ENCODE results near the gene RDX.

The RDX gene

DNA sequence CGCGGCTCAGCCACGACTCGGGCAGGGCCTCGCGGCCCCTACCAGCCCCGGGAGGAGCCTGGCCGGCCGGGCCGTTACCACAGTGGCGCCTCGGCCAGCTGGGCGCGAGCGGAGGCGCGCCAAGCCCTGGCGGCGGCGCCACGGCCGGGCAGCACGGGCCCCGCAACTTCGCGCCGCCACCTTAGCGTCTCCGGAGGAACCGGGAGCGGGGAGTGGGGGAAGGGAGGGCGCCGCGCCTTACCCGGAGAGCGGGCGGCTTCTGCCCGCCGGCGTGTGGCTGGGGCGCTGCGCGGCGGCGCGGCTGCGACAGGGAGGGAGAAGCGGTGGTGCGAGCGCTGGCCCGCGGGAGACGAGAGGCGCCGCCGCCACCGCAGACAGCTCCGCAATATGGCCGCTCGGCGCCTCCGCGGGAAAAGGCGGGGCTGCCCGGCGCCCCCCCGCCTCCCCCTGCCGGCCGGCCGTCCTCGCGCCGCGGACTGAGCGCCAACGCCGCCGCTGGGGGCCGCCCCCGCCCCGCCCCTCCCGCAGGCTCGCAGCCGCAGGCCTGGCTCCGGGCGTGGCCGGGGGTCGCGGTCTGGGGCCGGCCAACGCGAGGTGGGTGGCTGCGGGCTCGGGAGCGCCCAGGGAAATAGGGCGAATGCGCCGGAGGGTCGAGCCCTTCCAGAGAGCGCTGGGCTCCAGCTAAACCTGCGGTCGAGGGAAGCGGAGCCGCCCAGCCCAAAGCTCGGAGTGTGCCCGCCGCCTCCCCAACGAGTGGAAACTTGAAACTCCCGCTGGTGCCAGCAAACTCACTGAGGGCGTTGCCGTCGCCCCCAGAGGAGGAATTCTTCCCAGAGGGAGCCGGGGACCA is at the start of gene RDX:
RDX (minus strand) TSS at position 389 of the 850 bp plus-strand sequence. CDS start 16,922 bp downstream, outside the sequence.
- TF ChIP-seq CTCF (conservative IDR thresholded peaks at IDR 0.05; ENCODE audit: low read depth), result no peak
- peak within 1 kb of the TSS; percentile 99 for H3K27ac ChIP-seq
- CTCF ChIA-PET, result interaction anchor here (0.9 kb wide), 1 partner anchor 10 kb away, joined by 3 read pairs; no protein-coding TSS in a partner anchor
- POLR2A ChIA-PET (ENCODE audit: low non-redundant PET), result interaction anchor here (1.0 kb wide), 1 partner anchor 9 kb away, joined by 3 read pairs; no protein-coding TSS in a partner anchor
- peak; percentile 86 for DNase-seq (ENCODE audit: low spot score)

DNA sequence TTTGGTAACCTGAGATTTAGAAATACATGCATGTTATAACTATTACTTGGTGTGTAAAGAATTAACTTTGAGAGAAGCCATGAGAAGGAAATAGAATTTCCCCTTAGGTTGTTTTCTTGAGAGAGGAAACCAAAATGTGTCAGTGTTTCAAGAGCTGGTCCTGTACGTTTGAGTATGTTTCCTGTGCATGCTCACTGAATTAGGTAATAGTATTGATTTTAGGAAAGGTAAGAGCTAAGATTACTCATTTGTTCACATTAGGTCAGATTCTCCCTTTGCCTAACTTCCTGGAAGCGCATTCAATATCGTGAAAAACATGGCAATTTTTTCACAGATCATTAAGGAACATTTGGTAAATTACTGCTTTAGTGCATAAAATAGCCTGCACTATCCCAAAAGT is 49.3 kb upstream of the RDX start:
- ChIA-PET POLR2A (ENCODE audit: low non-redundant PET) (no interaction called here), CTCF (no interaction called here)
- H3K27ac ChIP-seq, result no peak overlapping the region
- DNase-seq (ENCODE audit: low spot score), result no peak
- no peak for TF ChIP-seq CTCF (conservative IDR thresholded peaks at IDR 0.05; ENCODE audit: low read depth)

DNA sequence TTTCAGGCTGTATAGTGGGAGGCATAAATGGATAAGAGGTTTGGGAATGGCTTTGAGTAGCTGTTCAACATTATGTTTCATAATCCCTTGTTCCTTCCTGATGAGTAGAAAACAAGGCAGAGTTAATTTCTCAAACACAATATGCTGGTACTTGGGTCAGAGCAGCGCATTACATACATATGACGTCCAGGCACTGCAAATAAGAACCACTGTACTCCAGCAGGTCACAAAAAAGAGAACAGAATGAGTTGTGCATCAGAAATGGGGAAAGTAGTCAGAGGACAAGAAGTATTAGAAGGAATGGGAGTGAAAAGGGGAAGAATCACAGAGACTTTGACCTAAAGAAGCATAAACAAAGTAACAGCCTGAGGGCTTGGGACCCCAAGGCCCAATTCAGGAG is 44.0 kb upstream of the RDX start:
- no peak overlapping the region for H3K27ac ChIP-seq
- no peak for DNase-seq (ENCODE audit: low spot score)
- CTCF ChIA-PET, result no interaction called here
- POLR2A ChIA-PET (ENCODE audit: low non-redundant PET), result no interaction called here
- TF ChIP-seq CTCF (conservative IDR thresholded peaks at IDR 0.05; ENCODE audit: low read depth), result no peak

- TF ChIP-seq CTCF (conservative IDR thresholded peaks at IDR 0.05; ENCODE audit: low read depth), result no peak
- ChIA-PET CTCF (no interaction called here), POLR2A (ENCODE audit: low non-redundant PET) (no interaction called here)
Measured at GRCh38 chr11:110339456-110340250, 43.2 kb upstream of the RDX start.

DNA sequence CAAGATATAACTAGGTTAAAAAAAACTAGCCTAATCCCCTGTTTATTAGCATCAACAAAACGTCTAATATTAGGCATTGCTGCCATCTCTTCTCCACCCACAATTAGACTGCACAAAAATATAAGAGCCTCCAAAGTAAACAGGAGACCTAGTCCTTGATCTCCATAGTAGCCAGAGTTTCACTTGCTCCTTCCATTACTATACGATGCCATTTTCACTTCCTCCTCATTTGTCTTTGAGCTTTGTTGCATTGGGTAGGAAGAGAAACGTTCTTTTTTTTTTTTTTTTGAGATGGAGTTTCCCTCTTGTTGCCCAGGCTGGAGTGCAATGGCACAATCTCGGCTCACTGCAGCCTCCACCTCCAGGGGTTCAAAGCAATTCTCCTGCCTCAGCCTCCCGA is 42.3 kb upstream of the RDX start:
- TF ChIP-seq CTCF (conservative IDR thresholded peaks at IDR 0.05; ENCODE audit: low read depth), result no peak
- ChIA-PET POLR2A (ENCODE audit: low non-redundant PET) (no interaction called here), CTCF (interaction anchor here (0.8 kb wide), 1 partner anchor 719 kb away, joined by 4 read pairs; no protein-coding TSS in a partner anchor)
- H3K27ac ChIP-seq, result no peak overlapping the region
- no peak for DNase-seq (ENCODE audit: low spot score)

More at GRCh38 chr11:110339456-110340250, 43.2 kb upstream of the RDX start:
- no peak overlapping the region for H3K27ac ChIP-seq
- no peak for DNase-seq (ENCODE audit: low spot score)

DNA sequence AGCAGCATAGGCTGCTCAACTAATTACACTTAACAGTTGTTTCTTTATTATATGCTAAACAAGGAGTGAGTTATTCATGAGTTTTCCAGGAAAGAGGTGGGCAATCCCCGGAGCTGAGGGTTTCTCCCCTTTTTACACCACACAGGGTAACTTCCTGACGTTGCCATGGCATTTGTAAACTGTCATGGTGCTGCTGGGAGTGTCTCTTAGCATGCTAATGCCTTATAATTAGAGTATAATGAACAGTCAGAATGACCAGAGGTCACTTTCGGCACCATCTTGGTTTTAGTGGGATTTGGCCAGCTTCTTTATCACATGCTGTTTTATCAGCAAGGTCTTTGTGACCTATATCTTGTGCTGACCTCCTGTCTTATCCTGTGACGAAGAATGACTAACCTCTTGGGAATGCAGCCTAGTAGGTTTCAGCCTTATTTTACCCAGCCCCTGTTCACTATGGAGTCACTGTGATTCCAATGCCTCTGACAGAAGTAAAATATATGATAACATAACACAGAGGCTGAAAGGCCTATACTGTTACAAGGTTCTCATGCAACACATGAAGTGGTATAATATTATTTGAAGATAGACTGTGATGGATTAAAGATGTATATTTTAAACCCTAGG is 41.3 kb upstream of the RDX start:
- CTCF ChIA-PET, result no interaction called here
- POLR2A ChIA-PET (ENCODE audit: low non-redundant PET), result no interaction called here
- no peak overlapping the region for H3K27ac ChIP-seq
- TF ChIP-seq CTCF (conservative IDR thresholded peaks at IDR 0.05; ENCODE audit: low read depth), result no peak
- peak; percentile 46 for DNase-seq (ENCODE audit: low spot score)
